Smooth muscle cell (in vitro differentiated cells): ENCODE data around the gene ADORA1. TPM values are rescaled to one million over a fixed set of nuclear protein-coding genes. Genes with fewer than 3 reads are reported as not detected.

Source experiments
- DNase-seq: peaks from one replicate; lab custom pipeline; 2025; ENCODE audit not compliant: unreplicated experiment; lab: John Stamatoyannopoulos, UW
- H2AFZ ChIP-seq: fragments of 200-600 bp; sonication (generic); 2 replicates; pipeline ENCODE4 v1.6.0; 2016; ENCODE audit warnings: antibody characterized with exemption, low read depth, mild to moderate bottlenecking
- H3F3A ChIP-seq: fragments of 200-600 bp; sonication (generic); 2 replicates; pipeline ENCODE4 v1.6.0; 2017; ENCODE audit warnings: antibody characterized with exemption, low read depth
- H3K27ac ChIP-seq: fragments of 200-600 bp; sonication (generic); 2 replicates; pipeline ENCODE4 v1.5.1; 2016; ENCODE audit warnings: low read depth, mild to moderate bottlenecking
- H3K27me3 ChIP-seq: fragments of 200-600 bp; sonication (generic); 2 replicates; pipeline ENCODE4 v1.6.1; 2016; ENCODE audit warnings: low read depth, mild to moderate bottlenecking
- H3K36me3 ChIP-seq: fragments of 200-600 bp; sonication (generic); 2 replicates; pipeline ENCODE4 v1.5.1; 2016; ENCODE audit warnings: low read depth
- H3K4me1 ChIP-seq: fragments of 200-600 bp; sonication (generic); 2 replicates; pipeline ENCODE4 v1.5.1; 2016; ENCODE audit warnings: low read depth
- H3K4me2 ChIP-seq: fragments of 200-600 bp; sonication (generic); 2 replicates; pipeline ENCODE4 v1.6.0; 2016; ENCODE audit warnings: mild to moderate bottlenecking
- H3K4me3 ChIP-seq: fragments of 200-600 bp; sonication (generic); 2 replicates; pipeline ENCODE4 v1.5.1; 2016; ENCODE audit warnings: mild to moderate bottlenecking
- H3K79me2 ChIP-seq: fragments of 200-600 bp; sonication (generic); 2 replicates; pipeline ENCODE4 v1.6.0; 2016; ENCODE audit warnings: low read depth, mild to moderate bottlenecking
- H3K9ac ChIP-seq: fragments of 200-600 bp; sonication (generic); 2 replicates; pipeline ENCODE4 v1.6.0; 2016; ENCODE audit warnings: low read depth
- H3K9me3 ChIP-seq: fragments of 200-600 bp; sonication (generic); replicated peaks from 2 replicates; pipeline ENCODE4 v1.5.1; 2016; ENCODE audit warnings: low read depth
- H4K20me1 ChIP-seq: fragments of 200-600 bp; sonication (generic); 2 replicates; pipeline ENCODE4 v1.6.0; 2016; ENCODE audit warnings: low read depth
- WGBS: methylation state at CpG from one replicate; pipeline ENCODE4 v1.1.7; 2016; ENCODE audit warnings: low lambda C conversion rate; 5-methylcytosine and 5-hydroxymethylcytosine counted together
- polyA plus RNA-seq: library from polyadenylated mRNA; unstranded; fragments of >200 nt; fragmentation: Nextera tagmentation; extraction: Ambion mirVana; gene quantifications from 2 replicates; pipeline ENCODE4 v1.2.1, GENCODE V29; 2016
- total RNA-seq: library from RNA; depleted of rRNA; stranded (reverse); fragments of >200 nt; gene quantifications from 2 replicates; pipeline ENCODE4 v1.2.3, GENCODE V29; 2014
- TF ChIP-seq, protein P1 (sequence below): fragments of 200-600 bp; sonication (generic); IDR thresholded peaks from 2 replicates; pipeline ENCODE4 v1.5.1; 2017; ENCODE audit warnings: borderline replicate concordance, mild to moderate bottlenecking, antibody characterized with exemption; ENCODE audit not compliant: insufficient read depth, poor library complexity, severe bottlenecking

ADORA1 gene
- total and polyA plus RNA-seq, 2 experiments from 2014 or later, result 16.0 to 18.0 TPM

DNA sequence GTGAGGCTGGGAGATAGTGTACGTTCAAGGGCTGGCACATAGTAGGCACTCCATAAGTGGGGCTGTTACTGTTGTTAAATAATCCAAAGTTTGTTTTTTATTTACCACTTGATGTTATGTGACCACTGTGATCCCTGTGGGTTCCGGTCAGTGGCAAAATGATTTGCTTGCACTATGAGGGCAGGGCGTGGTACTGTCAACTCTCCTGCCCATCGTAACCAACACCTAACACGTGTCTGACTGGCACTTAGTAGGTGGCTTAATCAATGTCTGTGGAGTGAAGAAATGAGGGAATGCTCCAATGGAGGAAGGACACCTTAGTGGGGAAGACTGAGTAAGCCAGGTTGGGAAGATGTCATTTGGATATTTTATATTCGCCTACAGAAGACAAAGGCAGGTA, 14.6 kb downstream of the ADORA1 start:
- Histone ChIP-seq H3K79me2 (peaks cover 8% of the 10 kb centered on the region), H3K27ac (no peak overlapping the region), H3K4me3 (no peak overlapping the region), H3K27me3 (no peaks in the 10 kb centered on the region), H3K4me1 (peaks cover 5% of the 10 kb centered on the region), H3K9ac (no peak overlapping the region), H4K20me1 (no peaks in the 10 kb centered on the region), H2AFZ (no peak overlapping the region), H3K9me3 (no peaks in the 10 kb centered on the region), H3K4me2 (no peak overlapping the region), H3F3A (no peaks in the 10 kb centered on the region), H3K36me3 (no peaks in the 10 kb centered on the region)
- DNase-seq, result no peak
- TF ChIP-seq, protein P1, sequence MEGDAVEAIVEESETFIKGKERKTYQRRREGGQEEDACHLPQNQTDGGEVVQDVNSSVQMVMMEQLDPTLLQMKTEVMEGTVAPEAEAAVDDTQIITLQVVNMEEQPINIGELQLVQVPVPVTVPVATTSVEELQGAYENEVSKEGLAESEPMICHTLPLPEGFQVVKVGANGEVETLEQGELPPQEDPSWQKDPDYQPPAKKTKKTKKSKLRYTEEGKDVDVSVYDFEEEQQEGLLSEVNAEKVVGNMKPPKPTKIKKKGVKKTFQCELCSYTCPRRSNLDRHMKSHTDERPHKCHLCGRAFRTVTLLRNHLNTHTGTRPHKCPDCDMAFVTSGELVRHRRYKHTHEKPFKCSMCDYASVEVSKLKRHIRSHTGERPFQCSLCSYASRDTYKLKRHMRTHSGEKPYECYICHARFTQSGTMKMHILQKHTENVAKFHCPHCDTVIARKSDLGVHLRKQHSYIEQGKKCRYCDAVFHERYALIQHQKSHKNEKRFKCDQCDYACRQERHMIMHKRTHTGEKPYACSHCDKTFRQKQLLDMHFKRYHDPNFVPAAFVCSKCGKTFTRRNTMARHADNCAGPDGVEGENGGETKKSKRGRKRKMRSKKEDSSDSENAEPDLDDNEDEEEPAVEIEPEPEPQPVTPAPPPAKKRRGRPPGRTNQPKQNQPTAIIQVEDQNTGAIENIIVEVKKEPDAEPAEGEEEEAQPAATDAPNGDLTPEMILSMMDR, result no peak
- WGBS, result 97% methylated on average over 6 of the region's 6 CpGs

DNA sequence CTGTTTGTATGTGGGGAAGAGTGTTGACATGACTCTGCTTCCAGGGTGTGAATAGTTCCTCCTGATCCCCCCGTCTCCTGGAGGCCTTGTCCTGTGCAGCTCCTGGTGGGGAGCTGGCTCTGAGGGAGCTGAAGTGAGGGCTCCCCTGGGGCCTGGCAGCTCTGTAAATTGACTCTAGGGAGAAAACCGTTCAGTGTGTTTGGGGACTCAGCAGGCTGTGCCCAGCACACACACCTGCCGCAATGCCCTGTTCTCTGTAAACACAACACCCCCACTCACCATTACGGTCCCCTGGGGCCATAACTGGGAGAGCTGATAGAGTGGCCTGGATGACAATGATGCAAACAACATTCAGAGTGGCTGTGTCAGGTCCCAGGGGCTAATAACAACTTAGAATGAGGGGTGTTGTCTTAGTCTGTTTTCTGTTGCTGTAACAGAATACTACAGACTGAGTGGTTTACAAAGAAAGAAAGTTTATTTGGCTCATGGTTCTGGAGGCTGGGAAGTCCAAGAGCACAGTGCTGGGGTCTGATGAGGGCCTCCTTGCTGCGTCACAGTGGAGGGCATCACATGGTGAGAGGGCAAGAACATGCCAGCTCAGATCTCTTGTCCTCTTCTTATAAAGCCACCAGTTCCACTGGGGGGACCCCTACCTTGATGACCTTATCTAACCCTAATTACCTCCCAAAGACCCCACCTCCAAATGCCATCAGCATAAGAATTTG, 15.3 kb downstream of the ADORA1 start:
- Histone ChIP-seq H4K20me1 (no peaks in the 10 kb centered on the region), H2AFZ (no peak overlapping the region), H3K9ac (no peak overlapping the region), H3K36me3 (no peaks in the 10 kb centered on the region), H3K4me2 (no peak overlapping the region), H3F3A (no peaks in the 10 kb centered on the region), H3K4me3 (no peak overlapping the region), H3K27ac (no peak overlapping the region), H3K27me3 (no peaks in the 10 kb centered on the region), H3K9me3 (no peaks in the 10 kb centered on the region), H3K79me2 (peaks cover 8% of the 10 kb centered on the region), H3K4me1 (peaks cover 8% of the 10 kb centered on the region)
- no peak for DNase-seq
- WGBS, result 78% methylated on average over 5 of the region's 5 CpGs
- TF ChIP-seq, protein P1, result no peak

DNA sequence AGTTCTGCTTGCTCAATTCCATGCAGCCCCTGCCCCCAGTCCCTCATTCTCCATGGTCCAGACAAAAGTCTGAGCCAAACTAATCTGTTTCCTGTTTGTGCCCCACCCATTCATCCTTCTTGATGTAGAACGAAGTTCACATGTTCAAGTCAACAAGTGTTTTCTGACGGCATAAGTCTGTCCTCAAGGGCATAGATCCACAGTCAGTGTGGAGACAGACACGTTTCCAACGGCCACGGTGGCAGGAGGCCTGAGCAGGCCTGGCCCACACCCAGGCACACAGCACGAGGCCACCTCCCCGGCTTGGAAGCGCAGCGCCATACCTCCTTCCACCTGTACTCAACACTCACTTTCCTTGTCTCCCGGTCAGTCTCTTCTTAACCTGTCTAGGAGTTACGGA, 16.1 kb downstream of the ADORA1 start:
- Histone ChIP-seq H3K79me2 (peaks cover 3% of the 10 kb centered on the region), H3K4me2 (no peak overlapping the region), H3F3A (no peaks in the 10 kb centered on the region), H3K27me3 (no peaks in the 10 kb centered on the region), H3K9me3 (no peaks in the 10 kb centered on the region), H2AFZ (no peak overlapping the region), H3K36me3 (no peaks in the 10 kb centered on the region), H3K4me1 (peaks cover 8% of the 10 kb centered on the region), H3K27ac (no peak overlapping the region), H3K9ac (no peak overlapping the region), H3K4me3 (no peak overlapping the region), H4K20me1 (no peaks in the 10 kb centered on the region)
- DNase-seq, result no peak
- 88% methylated on average over 11 of the region's 11 CpGs for WGBS
- TF ChIP-seq, protein P1, result no peak

DNA sequence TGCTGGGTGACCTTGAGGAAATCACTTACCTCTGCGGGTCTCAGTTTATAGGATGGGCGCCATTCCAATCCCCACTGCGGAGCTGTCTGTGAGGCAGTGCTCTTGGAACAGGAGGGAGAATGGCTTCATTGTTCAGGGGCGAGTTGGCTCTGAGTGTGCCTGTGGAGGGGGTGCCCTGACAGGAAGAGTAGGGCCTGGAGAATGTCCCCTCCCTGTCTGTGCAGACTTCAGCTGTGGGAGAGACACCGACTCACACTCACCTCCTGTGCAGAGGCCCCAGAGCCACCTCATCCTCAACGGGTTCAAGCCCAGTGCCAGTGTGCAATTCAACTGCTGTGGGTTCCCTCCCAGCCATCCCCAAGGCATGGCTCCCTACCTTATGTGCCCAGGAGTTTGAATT, 17.1 kb downstream of the ADORA1 start:
- H4K20me1 ChIP-seq, result no peaks in the 10 kb centered on the region
- H3K4me1 ChIP-seq, result peaks cover 8% of the 10 kb centered on the region
- no peaks in the 10 kb centered on the region for H3K36me3 ChIP-seq
- H3K4me3 ChIP-seq, result no peak overlapping the region
- no peak overlapping the region for H2AFZ ChIP-seq
- 48% methylated on average over 6 of the region's 6 CpGs for WGBS
- H3K9ac ChIP-seq, result no peak overlapping the region
- no peak overlapping the region for H3K27ac ChIP-seq
- peaks cover 7% of the 10 kb centered on the region for H3K79me2 ChIP-seq
- DNase-seq, result no peak
- H3F3A ChIP-seq, result no peaks in the 10 kb centered on the region
- H3K9me3 ChIP-seq, result no peaks in the 10 kb centered on the region
- TF ChIP-seq, protein P1, result no peak
- no peak overlapping the region for H3K4me2 ChIP-seq
- no peaks in the 10 kb centered on the region for H3K27me3 ChIP-seq
